ENCODE measurements around the gene TIGD2.
"Not testable (repeated sequence)": the region's sequence is repeated elsewhere in the genome, so short reads cannot be mapped to it uniquely, and the experiment has no call there.

The TIGD2 gene

DNA sequence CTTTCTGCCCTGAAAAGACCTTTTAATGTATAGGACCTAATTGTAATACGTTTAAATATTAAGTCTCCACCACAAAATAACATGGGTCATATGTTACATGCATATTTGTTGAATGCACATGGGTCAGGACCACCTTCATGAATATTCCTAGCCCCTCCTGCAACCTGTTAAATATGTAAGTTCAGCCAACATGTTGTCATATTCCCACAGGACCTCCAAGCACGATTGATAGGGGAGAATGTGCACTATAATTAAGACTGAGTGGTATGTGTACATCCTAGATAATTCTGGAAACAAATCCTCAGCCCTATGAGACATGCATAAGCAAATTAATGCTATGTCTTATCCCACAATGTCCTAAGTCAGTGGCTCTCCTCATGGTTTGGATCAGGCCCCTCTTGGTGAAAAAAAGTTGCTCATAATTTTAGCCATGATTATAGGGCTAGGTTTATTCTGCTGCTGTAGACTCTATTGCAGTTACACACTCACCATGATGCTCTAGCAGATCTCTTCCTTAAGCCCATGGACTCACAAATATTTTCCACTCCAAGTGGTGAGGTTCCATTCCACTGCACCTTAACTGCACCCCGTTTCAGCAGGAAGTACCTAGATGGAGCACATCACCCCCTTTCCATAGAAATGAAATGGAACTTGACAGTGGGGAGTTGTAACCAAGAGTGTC is 10.2 kb downstream of the TIGD2 start:
- no peak for DNase-seq

DNA sequence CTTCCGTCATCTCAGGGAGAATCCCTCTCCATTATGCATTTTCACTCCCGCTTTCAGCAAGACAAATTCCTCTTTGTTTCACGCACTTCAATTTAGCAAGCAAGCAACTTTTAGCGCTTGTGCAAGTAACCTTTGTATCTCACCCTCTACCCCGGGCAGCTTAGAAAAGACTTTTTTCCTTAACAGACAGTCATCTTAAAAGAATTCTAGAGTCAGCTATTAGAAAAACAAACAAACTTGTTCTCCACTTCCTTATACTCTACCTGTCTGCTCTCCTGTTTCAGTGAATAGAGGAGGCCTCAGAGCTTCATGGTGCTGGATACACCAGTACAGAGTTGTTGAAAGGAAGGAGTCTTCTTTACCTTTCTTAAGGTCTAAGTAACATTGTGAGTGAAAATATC is 12.1 kb downstream of the TIGD2 start:
- DNase-seq, result no peak

DNA sequence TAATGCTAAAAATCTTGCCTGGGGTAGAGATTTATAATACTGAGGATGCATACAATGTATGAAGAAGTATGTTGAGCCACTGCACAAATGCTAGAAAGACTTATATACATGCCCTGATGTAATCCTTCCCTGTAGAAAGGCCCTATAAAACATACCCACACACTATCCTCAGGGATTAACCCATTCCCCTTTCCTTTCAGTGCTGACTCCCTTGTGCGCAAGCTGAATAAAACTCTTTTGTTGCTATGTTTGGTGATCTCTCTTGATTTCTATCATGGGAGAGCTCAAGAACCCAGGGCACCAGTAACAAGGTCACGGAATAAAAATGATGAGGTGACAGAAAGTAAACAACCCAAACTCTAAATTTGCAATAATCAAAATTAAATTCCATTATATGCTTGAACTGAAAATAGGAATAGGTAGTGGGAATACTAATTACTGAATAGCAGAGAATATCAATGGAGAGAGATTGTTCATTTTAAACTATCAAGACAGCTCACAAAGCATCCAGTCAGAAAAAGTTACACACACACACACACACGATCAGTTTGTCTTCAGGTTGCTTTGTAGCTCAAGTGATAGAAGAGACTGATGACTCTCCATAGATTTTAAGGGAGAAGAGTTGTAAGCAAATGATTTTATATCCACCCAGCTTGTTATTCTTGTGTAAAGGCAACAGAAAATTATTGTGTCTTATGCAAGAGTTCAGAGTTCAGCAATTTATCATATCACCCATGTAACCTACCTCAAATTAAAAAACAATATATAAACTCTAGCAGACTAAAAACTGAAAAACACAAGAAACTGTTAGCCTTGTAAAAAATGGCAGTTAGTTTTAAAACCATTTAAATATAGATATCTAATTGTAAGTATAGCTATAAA is 14.8 kb downstream of the TIGD2 start:
- no peak for DNase-seq

DNA sequence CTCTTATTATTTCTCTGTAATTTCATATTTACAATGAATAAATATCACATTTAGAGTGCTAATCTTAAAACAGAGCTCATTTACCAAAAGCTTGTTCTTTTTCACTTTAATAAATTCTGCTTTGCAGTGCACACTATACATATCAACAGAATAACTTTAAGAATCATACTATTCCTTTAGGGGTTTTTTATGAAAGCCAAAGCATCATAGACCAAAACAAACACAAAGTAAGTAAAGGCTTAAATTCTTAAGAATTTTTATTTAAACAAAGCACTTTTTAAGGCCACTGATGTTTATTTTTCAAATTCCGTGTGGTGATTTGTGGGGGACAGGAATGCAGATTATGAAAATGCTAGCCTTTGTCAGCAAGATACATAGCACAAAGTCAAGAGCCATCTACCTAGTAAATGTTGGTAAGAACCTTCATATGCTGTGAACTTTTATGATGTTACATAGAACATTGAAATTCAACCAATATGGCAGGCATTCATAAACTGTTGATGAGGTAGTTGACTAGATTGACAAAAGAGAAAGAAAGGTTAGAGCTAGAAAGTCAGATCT is 17.8 kb downstream of the TIGD2 start:
- no peak for DNase-seq

DNA sequence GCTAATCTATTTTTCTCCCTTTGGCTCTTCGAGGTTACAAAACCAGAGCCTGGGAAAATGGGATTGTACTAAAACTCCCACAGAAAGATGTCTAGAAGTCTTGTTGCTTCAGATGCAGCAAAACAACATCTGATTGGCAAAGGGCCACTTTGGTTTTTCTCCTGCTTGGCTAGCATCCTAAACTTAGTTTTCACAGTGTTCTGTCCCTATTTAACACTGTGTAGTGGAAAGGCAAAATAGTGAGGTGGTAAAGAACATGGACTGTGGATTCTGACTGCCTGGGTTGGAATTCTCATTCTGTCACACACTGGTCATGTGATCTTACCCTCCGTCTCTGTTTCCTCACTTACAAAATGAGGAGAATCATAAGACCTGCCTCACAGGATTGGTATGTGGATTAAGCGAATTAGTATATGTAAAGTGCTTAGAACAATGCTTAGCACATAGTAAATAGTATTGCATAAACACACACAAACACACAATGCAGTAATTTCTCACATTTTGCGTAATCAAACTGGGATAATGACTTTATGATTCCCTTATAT is 23.5 kb downstream of the TIGD2 start:
- no peak for DNase-seq

- DNase-seq, result no peak
These were observed 25.2 kb downstream of the TIGD2 start for GRCh38 chr4:89136525-89136924.

- no peak for DNase-seq
These were observed 25.9 kb downstream of the TIGD2 start for GRCh38 chr4:89137231-89137630.

DNA sequence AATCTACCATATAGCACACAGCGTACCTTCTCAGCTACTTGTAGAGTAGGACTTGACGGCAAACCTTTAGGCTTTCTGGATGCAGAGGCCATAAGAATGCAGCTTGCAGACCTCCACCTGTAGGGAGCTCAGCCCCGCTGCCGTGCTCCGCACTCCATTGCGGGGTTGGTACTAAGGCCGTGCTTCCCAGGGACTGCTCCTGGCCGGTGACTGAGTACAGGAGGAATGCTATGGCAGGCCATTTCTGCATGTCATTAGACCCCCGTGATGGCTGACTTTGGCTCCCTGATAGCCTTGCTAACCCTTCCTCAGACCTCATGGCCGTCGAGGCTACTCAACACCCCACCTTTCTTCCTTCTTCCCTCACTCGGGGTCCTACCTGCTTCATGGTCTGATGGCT is 26.4 kb downstream of the TIGD2 start:
- DNase-seq, result no peak

GRCh38 chr4:89140168-89140759 is 28.9 kb downstream of the TIGD2 start:
- DNase-seq, result no peak

DNA sequence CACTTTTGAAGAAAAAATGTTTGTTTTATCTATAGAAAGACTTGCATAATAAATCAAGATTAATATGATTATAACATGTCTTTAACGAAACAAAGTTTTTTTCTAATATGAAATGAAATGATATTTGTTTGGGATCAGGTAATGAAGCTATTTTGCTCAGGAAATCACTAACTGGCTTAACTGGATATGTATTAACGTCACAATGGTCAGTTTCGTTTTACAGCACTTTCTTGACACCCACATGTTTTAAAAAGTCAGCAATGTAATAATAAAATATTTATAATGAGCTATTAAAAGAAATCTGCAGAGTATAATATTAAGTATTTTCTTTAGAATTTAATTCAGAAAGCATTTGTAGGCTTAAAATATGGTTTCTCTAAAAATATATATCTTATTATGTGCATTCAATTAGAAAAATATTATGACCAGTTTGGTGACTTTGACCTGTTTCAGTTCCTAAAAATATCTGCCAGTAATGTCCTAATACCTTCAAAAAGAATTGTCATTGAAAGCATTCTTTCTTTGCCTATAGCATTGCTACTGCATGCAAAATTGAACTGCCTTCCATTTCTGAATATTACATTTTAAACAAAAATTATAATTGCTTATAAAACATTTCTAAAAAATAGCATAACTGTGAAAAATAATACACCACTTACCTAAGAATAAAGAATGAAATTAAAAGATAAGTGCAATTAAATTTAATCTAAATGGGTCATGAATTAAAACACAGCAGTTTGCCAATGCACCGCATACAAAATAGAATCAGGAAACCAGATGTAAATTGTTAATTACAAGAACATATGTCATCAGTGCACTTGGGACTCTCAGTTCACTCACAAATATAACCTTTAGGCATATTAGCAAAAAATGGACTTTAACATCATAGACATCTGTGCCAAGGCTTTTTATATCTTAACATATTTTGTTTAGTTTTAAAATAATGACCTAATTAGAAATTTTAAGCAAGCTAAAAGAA is 31.6 kb downstream of the TIGD2 start:
- no peak for DNase-seq

DNA sequence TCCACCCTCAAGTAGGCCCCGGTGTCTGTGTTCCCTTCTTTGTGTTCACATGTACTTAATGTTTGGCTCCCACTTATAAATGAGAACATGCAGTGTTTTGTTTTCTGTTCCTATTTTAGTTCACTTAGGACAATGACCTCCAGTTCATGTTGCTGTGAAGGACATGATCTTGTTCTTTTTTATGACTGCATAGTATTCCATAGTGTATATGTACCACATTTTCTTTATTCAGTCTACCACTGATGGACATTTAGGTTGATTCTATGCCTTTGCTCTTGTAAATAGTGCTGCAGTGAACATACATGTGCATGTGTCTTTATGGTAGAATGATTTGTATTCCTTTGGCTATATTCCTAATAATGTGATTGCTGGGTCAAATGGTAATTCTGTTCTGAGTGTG is 33.3 kb downstream of the TIGD2 start:
- not testable (repeated sequence) for DNase-seq

GRCh38 chr4:89146196-89146595 is 34.9 kb downstream of the TIGD2 start:
- DNase-seq, result no peak

GRCh38 chr4:89152972-89153371 is 41.6 kb downstream of the TIGD2 start:
- DNase-seq, result peak; percentile 59

DNA sequence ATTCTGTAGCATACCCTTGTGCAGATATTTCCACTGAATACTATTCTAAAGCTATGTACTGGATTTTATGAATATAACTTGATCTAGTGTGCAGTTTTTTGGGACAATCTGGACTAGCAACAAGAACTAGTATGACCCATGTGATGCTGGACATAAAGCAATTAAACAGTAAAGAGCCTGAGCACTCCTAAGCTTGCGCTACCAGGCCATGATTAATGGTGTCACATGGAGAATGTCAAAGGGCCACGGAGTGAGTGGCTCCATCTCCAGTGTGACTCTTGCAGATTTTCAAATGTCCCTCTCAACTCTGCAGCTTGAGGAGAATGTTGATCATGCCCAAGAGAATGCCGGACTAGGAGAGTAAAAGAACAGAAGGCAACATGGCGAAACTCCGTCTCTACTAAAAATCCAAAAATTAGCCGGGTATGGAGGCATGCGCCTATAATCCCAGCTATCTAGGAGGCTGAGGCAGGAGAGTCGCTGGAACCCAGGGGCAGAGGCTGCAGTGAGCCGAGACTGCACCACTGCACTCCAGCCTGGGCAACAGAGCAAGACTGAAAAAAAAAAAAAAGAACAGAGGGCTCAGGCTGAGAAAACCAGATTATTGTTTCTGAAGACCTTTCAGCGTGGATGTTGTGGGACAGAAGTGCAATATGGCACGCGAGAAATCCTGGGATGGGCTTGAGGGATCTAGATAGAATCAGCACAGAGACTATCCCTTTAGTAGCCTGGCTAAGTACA is 45.0 kb downstream of the TIGD2 start:
- DNase-seq, result no peak

GRCh38 chr4:89157488-89158024 is 46.2 kb downstream of the TIGD2 start:
- no peak for DNase-seq

GRCh38 chr4:89158884-89159503 is 47.7 kb downstream of the TIGD2 start:
- no peak for DNase-seq

DNA sequence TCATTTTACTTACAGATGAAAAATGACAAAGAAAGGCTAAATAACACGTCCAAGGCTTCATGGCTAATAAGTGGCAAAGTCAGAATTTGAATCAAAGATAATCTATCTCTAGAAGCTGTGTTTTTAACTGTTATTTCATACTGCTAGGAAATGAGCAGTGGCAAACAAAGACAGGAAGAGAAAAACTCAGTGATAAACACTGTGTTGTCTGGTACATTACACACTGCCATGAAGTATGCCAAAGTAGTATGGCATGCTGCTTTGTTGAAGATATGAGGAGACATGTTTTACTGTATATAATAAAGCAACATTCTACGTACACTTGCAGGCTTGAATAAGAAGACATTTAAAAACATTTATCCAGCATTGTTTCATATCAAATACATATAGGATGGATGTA is 49.5 kb downstream of the TIGD2 start:
- no peak for DNase-seq

DNA sequence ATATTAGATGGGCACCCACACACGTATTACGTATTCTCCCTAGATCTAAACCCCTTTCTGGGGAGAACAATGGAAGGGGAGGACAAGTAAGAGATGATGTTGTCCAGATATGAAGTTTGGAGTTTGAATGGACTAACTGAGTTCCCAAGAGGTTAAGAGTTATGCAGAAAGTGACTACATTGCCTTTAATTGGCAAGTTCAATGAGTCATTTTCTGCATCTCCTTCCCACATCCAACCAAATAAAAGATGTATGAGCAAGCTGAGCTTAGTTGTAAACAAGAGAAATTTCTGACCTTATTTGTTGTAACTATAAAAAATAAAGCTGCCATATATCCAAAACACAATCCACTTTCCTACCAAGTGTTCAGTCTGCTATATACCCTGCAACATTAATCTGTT is 50.5 kb downstream of the TIGD2 start:
- DNase-seq, result no peak

DNA sequence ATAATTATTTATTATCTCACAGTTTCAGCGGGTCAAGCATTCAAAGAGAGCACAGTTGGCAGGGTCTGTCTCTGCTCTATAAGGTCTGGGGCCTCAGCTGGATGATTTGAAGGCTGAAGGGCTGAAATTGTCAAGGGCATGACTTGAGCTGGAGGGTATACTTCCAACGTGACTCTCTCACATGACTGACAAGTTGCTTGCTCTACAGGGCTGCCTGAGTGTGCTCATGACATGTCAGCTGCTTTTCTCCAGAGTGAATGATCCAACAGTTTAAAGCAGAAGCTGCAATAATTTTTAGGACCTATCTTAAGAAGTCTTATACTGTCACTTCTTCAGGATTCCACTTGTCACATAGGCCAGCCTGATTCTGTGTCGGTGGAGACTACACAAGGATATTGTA is 51.2 kb downstream of the TIGD2 start:
- DNase-seq, result no peak

- no peak for DNase-seq
These were observed 51.7 kb downstream of the TIGD2 start for GRCh38 chr4:89162987-89163386.

GRCh38 chr4:89164400-89164799 is 53.1 kb downstream of the TIGD2 start:
- DNase-seq, result no peak
